GM13977 (cell line): ENCODE measurements around the gene PTF1A.

Source experiments
- DNase-seq: peaks from one replicate; pipeline ENCODE4 v3.0.0; 2012; ENCODE audit warnings: low spot score
- in situ Hi-C: fragments of 300-500 bp; cut with MboI; formaldehyde crosslinking; loops from one replicate; pipeline ENCODE4 v1.12.0; 2022; ENCODE audit warnings: low sequenced_read_pairs, low pct_unique_long_range_greater_than_20kb, mixed read lengths, inconsistent platforms; ENCODE audit not compliant: unreplicated experiment
- TF ChIP-seq, protein P1 (sequence below): IDR thresholded peaks from 2 replicates; pipeline ENCODE4 v1.5.1; 2012; ENCODE audit warnings: mild to moderate bottlenecking, control low read depth; ENCODE audit not compliant: insufficient read depth; ENCODE audit errors: extremely low read depth, missing control alignments

Gene PTF1A, protein sequence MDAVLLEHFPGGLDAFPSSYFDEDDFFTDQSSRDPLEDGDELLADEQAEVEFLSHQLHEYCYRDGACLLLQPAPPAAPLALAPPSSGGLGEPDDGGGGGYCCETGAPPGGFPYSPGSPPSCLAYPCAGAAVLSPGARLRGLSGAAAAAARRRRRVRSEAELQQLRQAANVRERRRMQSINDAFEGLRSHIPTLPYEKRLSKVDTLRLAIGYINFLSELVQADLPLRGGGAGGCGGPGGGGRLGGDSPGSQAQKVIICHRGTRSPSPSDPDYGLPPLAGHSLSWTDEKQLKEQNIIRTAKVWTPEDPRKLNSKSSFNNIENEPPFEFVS

DNA sequence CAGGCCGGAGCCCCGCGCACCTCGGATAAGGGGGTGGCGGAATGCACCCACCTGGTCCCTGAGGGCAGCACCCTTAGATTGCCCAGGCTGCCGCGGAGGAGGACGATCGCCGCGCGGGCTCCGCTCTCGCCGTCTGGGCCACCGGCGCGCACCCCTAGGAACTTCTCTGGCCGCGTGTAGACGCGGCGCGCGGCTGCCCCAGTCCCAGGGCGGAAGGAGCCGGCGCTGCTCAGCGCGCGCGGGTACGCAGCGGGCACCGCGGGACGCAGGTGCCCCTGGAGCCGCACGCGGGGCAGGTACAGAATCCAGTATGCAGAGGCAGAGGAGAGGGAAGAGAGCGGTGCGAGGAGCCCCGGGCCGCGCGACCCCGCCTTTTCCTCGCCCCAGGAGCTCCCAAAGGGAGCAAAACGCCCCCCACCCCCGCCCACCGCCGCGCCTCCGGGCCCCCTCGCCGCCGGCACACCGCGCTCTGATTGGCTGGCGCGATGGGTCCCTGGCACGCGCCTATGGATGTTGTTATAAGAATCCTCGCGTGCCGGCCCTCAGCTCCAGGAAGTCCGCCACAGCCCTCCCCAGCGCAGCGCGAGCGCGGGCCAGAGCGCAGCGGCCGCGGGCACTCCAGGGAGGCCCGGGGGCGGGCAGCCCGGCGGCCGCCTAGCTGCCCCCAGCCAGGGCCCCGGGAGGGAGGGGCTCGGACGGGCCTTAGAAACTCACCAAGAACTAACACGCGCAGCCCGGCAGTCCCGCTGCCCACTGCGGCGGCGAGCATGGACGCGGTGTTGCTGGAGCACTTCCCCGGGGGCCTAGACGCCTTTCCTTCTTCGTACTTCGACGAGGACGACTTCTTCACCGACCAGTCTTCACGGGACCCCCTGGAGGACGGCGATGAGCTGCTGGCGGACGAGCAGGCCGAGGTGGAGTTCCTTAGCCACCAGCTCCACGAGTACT is at the start of gene PTF1A:
TSS of gene PTF1A (plus strand) at position 549 of the 948 bp plus-strand sequence. CDS start at position 768, 219 bp downstream.
- TF ChIP-seq, protein P1, sequence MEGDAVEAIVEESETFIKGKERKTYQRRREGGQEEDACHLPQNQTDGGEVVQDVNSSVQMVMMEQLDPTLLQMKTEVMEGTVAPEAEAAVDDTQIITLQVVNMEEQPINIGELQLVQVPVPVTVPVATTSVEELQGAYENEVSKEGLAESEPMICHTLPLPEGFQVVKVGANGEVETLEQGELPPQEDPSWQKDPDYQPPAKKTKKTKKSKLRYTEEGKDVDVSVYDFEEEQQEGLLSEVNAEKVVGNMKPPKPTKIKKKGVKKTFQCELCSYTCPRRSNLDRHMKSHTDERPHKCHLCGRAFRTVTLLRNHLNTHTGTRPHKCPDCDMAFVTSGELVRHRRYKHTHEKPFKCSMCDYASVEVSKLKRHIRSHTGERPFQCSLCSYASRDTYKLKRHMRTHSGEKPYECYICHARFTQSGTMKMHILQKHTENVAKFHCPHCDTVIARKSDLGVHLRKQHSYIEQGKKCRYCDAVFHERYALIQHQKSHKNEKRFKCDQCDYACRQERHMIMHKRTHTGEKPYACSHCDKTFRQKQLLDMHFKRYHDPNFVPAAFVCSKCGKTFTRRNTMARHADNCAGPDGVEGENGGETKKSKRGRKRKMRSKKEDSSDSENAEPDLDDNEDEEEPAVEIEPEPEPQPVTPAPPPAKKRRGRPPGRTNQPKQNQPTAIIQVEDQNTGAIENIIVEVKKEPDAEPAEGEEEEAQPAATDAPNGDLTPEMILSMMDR, result no peak
- in situ Hi-C loops, result no loop called here
- DNase-seq, result no peak

DNA sequence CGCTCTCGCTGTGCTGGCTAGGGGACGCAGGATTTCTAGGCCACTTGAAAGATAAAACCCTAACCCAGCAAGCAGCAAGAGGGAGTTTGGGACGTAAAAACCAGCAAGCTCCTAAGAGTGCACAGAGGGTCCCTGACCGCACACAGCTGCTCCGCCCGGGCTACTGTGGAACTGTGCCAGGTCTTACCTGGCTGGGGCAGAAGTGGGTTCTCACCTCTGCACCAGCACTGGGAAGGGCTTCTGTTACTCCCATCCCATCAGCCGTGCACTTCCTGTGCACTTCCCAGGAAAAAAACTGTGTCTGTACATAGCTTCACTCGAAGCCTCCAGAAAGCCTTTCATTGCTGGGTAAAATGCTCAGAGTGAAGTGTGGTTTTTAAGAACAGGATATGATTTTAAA is 45.9 kb upstream of the PTF1A start:
- no peak for DNase-seq
- TF ChIP-seq, protein P1, result no peak
- in situ Hi-C loops, result no loop called here

DNA sequence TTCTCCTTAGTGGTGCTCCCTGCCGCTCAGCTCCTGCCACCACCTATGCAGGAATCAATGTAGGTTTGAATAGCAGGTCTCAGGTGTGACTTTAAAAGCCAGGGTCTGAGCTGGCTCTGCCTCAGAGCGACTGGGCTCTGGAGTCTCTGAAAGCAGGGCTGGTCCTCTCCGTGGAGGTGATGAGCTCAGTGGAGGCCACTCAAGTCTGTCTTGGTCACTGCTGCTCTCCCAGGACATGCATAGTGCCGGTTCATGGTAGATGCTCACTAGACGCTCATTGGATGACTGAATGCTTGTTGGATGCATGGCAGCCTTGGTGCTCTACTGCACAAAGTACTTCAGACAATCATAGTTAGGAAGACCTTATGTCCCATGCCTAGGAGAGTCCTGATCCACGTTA is 45.1 kb upstream of the PTF1A start:
- in situ Hi-C loops, result no loop called here
- TF ChIP-seq, protein P1, result no peak
- no peak for DNase-seq

DNA sequence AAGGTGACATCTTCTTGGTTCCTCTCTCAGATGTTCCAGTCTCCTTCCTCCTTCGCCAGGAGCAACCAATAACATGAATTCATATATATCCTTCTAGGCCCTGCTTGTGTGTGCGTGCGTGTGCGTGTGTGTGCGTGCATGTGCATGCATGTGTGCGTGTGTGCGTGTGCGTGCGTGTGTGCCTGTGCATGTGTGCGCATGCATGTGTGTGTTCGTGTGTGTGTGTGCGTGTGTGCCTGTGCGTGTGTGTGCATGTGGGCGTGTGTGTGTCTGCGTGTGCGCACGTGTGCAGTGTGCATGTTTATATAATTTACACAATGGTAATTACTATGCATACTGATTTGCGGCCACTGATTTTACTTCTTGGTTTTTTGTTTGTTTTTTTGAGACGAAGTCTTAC is 43.9 kb upstream of the PTF1A start:
- in situ Hi-C loops, result no loop called here
- TF ChIP-seq, protein P1, result no peak

DNA sequence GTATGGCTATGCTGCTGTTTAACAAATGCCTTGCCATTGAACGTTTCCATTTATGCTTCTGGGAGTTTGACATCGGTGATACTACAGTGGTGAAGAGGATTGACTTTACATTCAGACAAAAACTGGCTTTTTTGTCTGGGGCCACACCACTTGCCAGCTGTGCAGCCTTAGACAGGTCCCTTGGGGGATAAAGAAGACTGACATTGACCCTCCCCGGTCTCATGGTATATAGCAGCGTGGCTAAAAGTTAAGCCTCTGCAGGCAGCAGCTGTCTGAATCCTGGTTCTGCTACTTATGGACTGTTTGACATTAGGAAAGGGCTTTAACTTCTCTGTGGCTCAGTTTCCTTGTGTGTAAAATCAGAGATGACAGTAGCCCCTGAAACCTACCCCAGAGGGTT is 42.0 kb upstream of the PTF1A start:
- DNase-seq, result no peak
- in situ Hi-C loops, result no loop called here
- TF ChIP-seq, protein P1, result no peak

More for the DNA sequence above, 43.9 kb upstream of the PTF1A start:
- DNase-seq, result no peak

DNA sequence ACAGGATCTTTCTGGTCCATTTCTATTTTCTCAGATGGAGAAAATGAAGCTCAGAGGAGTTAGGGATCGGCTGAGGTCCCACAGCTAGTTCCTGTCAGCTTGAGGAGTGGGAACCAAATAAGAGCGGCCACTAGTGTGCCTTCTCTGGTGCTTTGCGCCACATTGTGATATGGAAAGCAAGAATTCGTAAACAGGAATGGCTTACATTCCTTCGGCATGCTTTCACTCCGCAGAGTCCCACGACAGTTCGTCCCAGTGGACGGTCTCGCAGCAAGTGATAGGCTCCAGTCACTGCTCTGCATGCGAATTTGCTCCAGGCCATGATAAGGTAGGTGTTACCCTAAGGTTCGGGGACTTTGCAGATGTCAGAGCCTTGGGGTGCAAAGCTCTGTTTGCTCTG is 41.5 kb upstream of the PTF1A start:
- TF ChIP-seq, protein P1, result no peak
- in situ Hi-C loops, result no loop called here

More for the DNA sequence above, 41.5 kb upstream of the PTF1A start:
- no peak for DNase-seq
